ENCODE data around the gene PAWR.

- TF ChIP-seq CTCF (IDR thresholded peaks at IDR 0.05), result no peak
- no peak for TF ChIP-seq EZH2 (IDR thresholded peaks at IDR 0.05)
- TF ChIP-seq EZH2phosphoT487 (IDR thresholded peaks at IDR 0.05), result no peak
Observed at GRCh38 chr12:79681008-79681590, 9.7 kb downstream of the PAWR start.

All from neural progenitor cell (in vitro differentiated cells).